GM21381 (cell line): ENCODE data around the gene GOLGA7B.
"Not testable (repeated sequence)": the region's sequence is repeated elsewhere in the genome, so short reads cannot be mapped to it uniquely, and the experiment has no call there.

Experiments used
- ATAC-seq: cut with Tn5 transposase; IDR thresholded peaks from one replicate; pipeline ENCODE4 v1.9.1; 2021; ENCODE audit warnings: mild to moderate bottlenecking, moderate library complexity; ENCODE audit not compliant: unreplicated experiment

The GOLGA7B gene

DNA sequence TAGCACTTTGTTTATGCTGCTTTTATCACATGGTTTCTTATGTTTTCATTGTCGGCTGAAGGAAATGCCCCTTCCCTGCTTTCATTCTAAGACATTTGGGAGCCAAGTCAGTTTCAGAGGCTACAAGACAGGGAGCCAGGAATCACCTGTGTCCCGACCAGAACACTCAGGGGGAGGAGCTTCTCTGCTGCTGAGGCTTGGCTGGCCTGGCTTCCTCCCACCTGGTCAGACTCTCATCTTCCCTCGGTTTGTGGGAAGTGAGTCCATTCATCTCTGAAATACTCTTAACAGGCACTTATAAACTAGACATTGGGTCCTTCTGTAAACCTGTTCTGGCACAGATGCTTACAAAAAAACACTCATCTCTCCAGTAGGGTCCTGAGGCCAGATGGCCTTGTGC, 19.6 kb upstream of the GOLGA7B start:
- no peak for ATAC-seq

DNA sequence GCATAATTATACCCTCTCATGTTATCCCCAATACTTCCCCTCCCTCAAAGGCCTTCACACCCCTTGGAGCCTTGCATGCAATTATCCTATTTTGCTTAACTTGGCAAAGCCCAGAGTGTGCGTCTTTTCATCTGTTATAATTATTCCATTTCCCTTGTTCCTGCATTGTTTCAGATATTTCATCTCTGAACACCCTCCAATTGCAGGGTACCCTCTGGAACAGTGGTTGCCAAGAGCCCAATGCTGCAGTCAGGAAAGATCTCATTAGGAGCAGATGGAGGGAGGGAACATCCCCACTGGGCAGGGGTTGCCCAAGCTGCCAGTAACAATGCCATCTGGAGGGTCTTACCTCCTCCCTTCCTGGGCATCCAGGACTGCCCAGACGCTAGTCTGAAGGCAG, 18.4 kb upstream of the GOLGA7B start:
- ATAC-seq, result no peak

DNA sequence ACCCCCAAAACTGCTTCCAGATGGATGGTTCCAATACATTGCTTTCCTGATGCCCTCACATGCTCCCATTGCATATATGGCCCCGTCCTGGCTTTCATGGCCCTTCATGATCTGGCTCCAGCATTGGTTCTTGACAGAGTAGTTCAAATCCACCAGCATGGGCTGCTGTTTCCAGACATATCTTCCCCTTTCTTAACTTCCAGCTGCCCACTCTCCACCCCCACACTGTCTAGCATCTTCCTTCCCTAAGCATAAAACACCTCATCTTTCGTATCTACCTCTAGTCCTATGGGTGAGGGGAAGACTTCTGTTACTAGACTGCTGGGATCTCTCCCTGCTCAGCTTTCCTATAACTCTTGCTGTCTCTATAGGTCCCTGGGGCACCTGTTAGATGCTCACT, 13.2 kb upstream of the GOLGA7B start:
- ATAC-seq, result no peak

DNA sequence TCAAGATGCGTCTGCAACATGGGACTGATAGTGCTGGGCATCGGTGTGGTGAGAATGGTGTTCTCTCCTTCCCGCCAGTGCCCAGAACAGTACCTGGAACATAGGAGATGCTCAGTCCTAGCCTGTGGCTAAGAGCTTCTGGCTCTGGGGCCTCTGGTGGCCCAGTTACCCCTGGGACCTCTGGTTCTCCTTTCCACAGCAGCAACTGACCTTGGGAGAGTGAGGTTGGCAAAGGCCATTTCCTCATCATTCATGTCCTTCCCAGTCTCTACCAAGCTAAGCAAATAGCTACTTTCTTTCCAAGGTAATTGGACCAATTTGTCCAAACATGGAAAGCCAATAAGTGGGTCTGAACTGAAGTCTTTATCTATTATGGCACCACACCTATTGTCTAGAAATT, 11.6 kb upstream of the GOLGA7B start:
- no peak for ATAC-seq

DNA sequence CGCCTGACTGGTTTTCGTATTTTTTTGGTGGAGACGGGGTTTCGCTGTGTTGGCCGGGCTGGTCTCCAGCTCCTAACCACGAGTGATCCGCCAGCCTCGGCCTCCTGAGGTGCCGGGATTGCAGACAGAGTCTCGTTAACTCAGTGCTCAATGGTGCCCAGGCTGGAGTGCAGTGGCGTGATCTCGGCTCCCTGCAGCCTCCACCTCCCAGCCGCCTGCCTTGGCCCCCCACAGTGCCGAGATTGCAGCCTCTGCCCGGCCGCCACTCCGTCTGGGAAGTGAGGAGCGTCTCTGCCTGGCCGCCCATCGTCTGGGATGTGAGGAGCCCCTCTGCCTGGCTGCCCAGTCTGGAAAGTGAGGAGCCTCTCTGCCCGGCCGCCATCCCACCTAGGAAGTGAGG, 8.5 kb upstream of the GOLGA7B start:
- not testable (repeated sequence) for ATAC-seq

DNA sequence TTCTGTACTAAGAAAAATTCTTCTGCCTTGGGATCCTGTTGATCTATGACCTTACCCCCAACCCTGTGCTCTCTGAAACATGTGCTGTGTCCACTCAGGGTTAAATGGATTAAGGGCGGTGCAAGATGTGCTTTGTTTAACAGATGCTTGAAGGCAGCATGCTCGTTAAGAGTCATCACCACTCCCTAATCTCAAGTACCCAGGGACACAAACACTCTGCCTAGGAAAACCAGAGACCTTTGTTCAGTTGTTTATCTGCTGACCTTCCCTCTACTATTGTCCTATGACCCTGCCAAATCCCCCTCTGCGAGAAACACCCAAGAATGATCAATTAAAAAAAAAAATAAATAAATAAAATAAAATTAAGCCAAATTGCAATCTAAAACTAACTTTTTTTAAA, 7.5 kb upstream of the GOLGA7B start:
- ATAC-seq, result not testable (repeated sequence)

- no peak for ATAC-seq
Observed at GRCh38 chr10:97842656-97843280, 6.9 kb upstream of the GOLGA7B start.

DNA sequence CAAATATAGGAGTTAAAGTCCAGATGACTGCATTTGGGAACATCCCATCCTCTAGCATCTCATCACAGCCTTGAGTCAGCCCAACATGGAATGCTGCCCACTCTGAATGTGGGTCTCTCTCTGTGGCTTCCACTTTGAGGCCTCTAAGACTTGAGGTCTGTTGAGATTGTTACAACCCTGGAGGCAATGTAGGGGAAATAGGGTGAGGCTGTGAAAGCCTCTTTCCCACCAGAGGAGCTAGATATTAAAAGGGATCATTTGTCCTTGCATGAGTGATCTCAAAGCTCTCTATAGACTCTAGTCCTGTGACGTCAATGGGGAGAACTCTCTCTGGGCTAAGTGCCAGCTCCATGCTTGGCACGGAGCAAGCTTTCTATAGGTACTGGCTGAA, 6.4 kb upstream of the GOLGA7B start:
- no peak for ATAC-seq

GRCh38 chr10:97843972-97844371, 5.7 kb upstream of the GOLGA7B start:
- ATAC-seq, result not testable (repeated sequence)

DNA sequence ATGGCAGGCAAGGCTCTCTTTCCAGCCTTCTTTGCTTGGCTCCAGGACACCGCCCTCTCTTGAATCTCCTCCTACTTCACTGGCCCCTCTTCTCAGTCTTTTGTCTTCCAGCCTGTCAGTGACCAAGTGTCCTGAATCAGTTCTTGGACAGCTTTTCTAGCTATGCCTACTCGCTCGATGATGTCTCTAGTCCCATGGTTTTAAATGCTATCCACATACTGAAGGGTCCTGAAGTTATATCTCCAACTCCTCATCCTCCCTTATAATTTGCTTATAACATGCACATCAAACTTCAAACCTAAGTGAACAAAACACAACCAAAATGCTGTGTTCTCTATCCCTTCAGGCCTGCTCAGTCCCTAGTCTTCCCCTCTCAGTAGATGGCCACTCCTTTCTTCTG, 5.0 kb upstream of the GOLGA7B start:
- no peak for ATAC-seq

DNA sequence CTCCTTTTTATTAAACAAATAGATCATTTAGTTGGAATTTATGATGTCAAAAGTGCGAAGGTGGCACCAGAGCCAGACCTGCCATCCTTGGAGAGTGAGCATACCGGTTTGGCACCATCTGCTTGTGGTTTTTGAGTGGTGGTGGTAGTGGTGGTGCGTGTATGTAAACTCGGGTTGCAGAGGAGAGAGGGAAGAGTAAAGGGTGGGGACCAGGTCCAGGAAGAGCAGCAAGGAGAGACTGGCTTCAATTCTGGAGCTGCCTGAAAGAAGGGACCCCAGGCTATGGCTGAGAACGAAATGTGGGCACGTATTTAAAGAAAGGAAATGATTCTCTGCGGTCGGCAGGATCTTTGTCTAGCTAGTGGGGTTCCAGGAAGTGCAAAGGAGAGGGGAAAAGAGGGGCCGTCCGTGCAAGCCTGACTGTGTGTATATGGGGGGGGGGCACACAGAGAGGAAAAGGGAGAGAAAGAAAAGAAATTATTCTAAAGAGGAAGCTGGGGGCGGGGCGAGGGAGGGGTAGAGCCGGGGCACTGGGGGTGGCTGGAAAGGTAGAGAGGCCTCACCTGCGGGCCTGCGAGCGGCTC, 448 bp upstream of the GOLGA7B start:
- no peak for ATAC-seq

GRCh38 chr10:97850446-97850845, 803 bp downstream of the GOLGA7B start:
- ATAC-seq, result no peak

DNA sequence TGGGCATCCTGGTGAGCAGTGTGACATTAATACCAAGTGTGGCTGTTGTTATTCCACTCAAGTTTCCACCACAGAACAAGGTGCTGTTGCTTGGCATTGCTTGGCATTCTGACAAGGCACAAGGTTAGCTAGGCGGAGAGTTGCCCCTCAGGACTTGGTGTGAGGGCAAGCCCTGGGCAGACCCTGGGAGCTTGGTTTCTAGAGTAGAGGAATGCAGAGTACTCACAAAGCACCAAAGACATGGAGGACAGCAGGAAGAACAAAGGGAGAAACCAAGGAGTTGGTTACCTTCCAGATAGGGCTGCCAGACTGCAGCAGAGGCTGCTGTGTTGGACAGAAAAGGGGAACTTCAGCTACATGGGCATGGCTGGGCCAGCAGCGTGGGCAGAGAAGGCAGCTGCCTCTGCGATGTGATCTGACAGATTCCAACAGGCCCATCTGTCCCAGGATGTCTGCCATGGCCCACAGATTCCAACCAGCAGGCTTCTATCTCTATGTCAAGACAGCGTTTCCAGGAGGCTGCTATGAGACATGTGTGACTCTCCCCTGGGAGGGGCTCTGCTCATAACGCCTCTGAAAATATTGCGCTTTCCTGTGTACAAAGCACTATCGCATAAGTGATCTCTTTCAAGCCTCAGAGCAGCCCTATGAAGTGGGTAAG, 1.8 kb downstream of the GOLGA7B start:
- ATAC-seq, result no peak

DNA sequence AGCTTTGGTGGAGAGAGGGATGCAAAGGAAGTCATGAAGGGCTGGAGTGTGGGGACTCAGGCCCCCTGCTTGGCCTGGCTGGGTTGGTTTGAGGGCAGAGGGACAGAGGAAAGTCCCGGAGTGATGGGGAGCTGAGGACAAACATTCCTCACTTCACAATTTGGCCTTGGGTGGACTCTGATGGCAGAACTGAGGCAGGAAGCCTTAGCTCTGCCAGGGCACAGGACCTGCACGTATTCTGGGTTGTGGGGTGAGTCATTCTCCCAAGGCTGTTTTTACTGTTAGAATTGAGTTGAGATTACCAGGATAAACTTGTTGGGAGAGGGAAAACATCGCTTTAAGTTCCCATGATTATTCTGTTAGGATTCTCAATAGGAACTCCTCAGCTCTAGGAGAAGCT, 2.6 kb downstream of the GOLGA7B start:
- no peak for ATAC-seq

GRCh38 chr10:97852840-97853405, 3.3 kb downstream of the GOLGA7B start:
- ATAC-seq, result no peak

DNA sequence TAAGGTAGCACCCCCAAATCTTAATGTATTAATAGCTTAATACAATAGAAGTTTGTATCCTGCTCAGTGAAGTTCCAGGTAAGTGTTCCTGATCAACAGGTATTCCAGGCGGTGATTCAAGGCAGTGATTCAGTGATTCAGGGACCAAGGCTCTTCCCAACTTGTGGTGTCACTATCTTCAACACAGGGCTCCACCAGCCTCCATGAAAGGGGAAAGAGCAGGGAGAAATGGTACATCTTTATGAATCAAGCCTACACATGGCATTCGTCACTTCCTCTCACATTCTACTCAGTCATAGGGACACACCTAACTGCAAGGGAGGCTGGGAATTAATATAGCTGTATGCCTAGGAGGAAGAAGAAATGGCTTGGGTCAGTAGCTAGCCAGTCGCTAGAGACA, 5.1 kb downstream of the GOLGA7B start:
- ATAC-seq, result no peak

DNA sequence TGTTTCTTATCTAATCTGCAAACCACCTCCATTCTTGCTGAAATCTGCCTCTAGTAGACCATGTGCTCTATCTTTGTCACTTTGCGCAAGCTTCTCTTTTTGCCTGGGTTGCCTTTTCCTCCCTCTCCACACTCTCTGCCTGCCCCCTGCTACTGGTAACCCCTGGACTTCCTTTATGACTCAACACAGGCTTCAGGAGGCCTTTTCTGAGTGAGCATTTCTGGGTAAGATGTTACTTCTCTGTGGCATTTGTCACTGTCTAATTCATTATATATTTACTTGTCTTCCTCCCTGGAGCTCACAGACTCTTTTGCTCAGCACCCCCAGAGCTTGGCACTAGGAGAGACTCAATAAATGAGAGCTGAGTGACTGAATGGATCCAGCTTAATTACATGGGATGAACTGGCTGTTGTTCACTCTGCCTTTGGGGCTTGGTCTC, 8.4 kb downstream of the GOLGA7B start:
- ATAC-seq, result no peak

DNA sequence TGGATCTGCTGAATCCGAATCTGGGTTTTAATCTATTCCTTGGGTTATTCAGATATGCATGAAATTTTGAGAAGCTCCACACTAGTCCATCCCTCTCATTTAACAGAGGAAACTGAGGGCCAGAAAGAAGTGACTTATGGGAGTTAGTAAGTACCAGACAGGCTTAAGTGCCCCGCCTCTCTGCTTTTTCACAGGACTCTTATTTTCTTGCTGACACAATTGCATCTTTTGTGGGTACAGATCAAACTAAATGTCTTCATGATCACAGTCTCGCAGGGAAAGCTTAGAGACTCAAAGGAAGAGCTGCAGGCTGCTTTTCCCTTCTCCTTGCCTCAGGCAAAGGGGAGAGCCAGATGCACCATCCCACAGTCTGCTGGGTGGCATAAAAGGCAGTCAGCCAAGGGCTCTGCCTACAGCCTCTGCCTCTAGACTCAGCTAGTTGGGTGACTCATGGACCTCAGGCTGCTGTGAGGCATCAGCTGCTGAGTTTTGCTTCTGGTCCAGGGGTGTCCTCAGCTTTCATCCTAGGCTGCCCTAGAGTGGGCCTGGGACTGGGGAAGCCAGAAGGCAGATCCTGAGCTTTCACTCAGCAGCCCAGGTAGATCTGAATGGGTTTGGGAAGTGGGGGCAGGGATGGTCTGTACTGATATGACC, 11.6 kb downstream of the GOLGA7B start:
- no peak for ATAC-seq

DNA sequence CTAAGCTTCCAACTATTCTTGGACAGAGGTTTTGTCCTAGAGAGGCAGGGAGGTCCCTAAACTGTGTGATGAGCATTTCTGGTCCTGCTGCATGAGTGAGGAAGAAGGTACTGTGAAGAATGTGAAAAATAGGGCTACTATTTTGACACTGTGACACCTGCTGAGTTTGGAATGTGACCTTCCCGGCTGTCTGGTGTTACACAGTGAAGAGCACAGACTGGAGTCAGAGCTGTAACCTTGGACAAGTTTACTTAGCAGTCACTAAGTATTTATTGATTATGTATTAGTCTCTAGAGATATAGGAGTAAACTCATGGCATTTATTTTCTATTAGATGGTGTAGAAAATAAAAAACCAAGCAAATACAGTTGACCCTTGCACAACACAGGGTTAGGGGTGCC, 12.3 kb downstream of the GOLGA7B start:
- no peak for ATAC-seq

DNA sequence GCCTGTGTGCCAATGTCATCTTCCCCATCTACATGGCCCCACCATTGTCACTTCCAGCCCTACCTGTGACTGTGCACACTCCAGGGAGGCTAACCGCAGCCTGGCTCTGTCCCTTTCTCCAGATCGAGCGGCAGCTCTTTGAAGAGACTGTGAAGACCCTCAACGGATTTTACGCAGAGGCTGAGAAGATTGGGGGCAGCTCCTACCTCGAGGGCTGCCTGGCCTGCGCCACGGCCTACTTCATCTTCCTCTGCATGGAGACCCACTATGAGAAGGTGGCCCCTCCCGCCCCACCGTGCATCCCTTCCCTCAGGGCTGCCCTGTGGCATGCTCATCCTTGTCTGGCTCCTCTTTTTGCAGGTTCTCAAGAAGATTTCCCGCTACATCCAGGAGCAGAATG, 14.2 kb downstream of the GOLGA7B start:
- ATAC-seq, result no peak

- no peak for ATAC-seq
Observed at GRCh38 chr10:97865488-97865887, 15.8 kb downstream of the GOLGA7B start.
